K562 (cell line): Measurements from ENCODE around the gene CARM1. TPM values are rescaled to one million over a fixed set of nuclear protein-coding genes. Genes with fewer than 3 reads are reported as not detected.
A peak's percentile ranks its signal among the peaks of the same experiment; 100 is the strongest.

Experiments
- ARID1B ChIP-seq: fragments of 450-650 bp; IDR thresholded peaks from 2 replicates; pipeline ENCODE4 v1.6.1; 2016; ENCODE audit warnings: antibody characterized with exemption, mild to moderate bottlenecking, inconsistent platforms
- C11orf30 ChIP-seq: fragments of 450-650 bp; IDR thresholded peaks from 2 replicates; pipeline ENCODE4 v1.6.1; 2016; ENCODE audit warnings: low read depth, mild to moderate bottlenecking
- EP300 ChIP-seq: IDR thresholded peaks from 2 replicates; pipeline ENCODE4 v1.6.1; 2012; ENCODE audit warnings: low read length, improper control_type of control experiment
- FOXK1 ChIP-seq: sonication (generic); formaldehyde crosslinking; IDR thresholded peaks from 2 replicates; pipeline ENCODE4 v1.8.0; 2022; ENCODE audit warnings: missing genetic modification reagents, mild to moderate bottlenecking, borderline replicate concordance
- FOXO4 ChIP-seq: fragments of 450-650 bp; formaldehyde crosslinking; IDR thresholded peaks from 2 replicates; pipeline ENCODE4 v1.4.0; 2020; ENCODE audit warnings: mild to moderate bottlenecking, moderate library complexity
- FUS ChIP-seq: fragments of 200-400 bp; formaldehyde crosslinking; optimal IDR thresholded peaks from 2 replicates; pipeline ENCODE3; 2017; ENCODE audit warnings: low read depth, low read length
- GTF2A2 ChIP-seq: IDR thresholded peaks from 2 replicates; pipeline ENCODE4 v1.6.1; 2016; ENCODE audit warnings: mild to moderate bottlenecking, missing genetic modification characterization, missing compliant biosample characterization
- HNRNPLL ChIP-seq: fragments of 200-400 bp; formaldehyde crosslinking; IDR thresholded peaks from 2 replicates; pipeline ENCODE4 v1.6.1; 2017; ENCODE audit warnings: low read length, low read depth, mild to moderate bottlenecking; ENCODE audit not compliant: poor library complexity, severe bottlenecking
- NR1H2 ChIP-seq: sonication (generic); formaldehyde crosslinking; IDR thresholded peaks from 2 replicates; pipeline ENCODE4 v1.4.0; 2020; ENCODE audit warnings: mild to moderate bottlenecking, missing genetic modification reagents
- RBM39 ChIP-seq: fragments of 200-400 bp; formaldehyde crosslinking; optimal IDR thresholded peaks from 2 replicates; pipeline ENCODE3; 2018; ENCODE audit warnings: low read depth, low read length
- RFX7 ChIP-seq: fragments of 250-450 bp; sonication (Bioruptor Pico); IDR thresholded peaks from 2 replicates; pipeline ENCODE4 v1.5.1; 2021; ENCODE audit warnings: mild to moderate bottlenecking
- SOX6 ChIP-seq: fragments of 450-650 bp; IDR thresholded peaks from 2 replicates; pipeline ENCODE4 v1.6.1; 2014; ENCODE audit warnings: mild to moderate bottlenecking
- SRSF7 ChIP-seq: fragments of 200-400 bp; formaldehyde crosslinking; optimal IDR thresholded peaks from 2 replicates; pipeline ENCODE3; 2017; ENCODE audit warnings: mild to moderate bottlenecking, low read depth, low read length
- STAT5A ChIP-seq: IDR thresholded peaks from 2 replicates; pipeline ENCODE4 v1.6.1; 2012; ENCODE audit warnings: low read length, inconsistent platforms, borderline replicate concordance
- TFAM ChIP-seq: fragments of 250-450 bp; sonication (Bioruptor Pico); conservative IDR thresholded peaks from 2 replicates; pipeline ENCODE4 v1.5.0; 2021; ENCODE audit warnings: mild to moderate bottlenecking, moderate library complexity
- TGIF2 ChIP-seq: sonication (generic); formaldehyde crosslinking; IDR thresholded peaks from 2 replicates; pipeline ENCODE4 v1.8.1; 2022; ENCODE audit warnings: mild to moderate bottlenecking, missing genetic modification reagents, moderate library complexity
- TSC22D4 ChIP-seq: fragments of 450-650 bp; IDR thresholded peaks from 2 replicates; pipeline ENCODE4 v1.6.1; 2016; ENCODE audit warnings: missing genetic modification characterization, missing biosample characterization, control low read depth
- YBX1 ChIP-seq: fragments of 450-650 bp; IDR thresholded peaks from 2 replicates; pipeline ENCODE4 v1.7.1; 2016; ENCODE audit warnings: mild to moderate bottlenecking
- YY1 ChIP-seq, 3 experiments: IDR thresholded peaks; 2 replicates each; pipeline ENCODE4 v1.6.1; 2011; ENCODE audit warnings: low read length in 2 of 3, mild to moderate bottlenecking in 2 of 3, moderate library complexity in 2 of 3, borderline replicate concordance in 1 of 3, control low read depth in 1 of 3, low read depth in 1 of 3; ENCODE audit not compliant: insufficient read depth in 3 of 3, insufficient replicate concordance in 2 of 3, control insufficient read depth in 1 of 3, insufficient read length in 1 of 3; ENCODE audit errors: extremely low read depth in 1 of 3
- ZNF41 ChIP-seq: fragments of 250-450 bp; sonication (Bioruptor Pico); conservative IDR thresholded peaks from 2 replicates; pipeline ENCODE4 v1.4.0; 2020; ENCODE audit warnings: mild to moderate bottlenecking
- ZNF518B ChIP-seq: fragments of 250-450 bp; sonication (Bioruptor Pico); IDR thresholded peaks from 2 replicates; pipeline ENCODE4 v1.5.0; 2021; ENCODE audit warnings: mild to moderate bottlenecking, moderate library complexity
- ZNF583 ChIP-seq: fragments of 250-450 bp; sonication (Bioruptor Pico); IDR thresholded peaks from 2 replicates; pipeline ENCODE4 v1.4.0; 2020
- ZNF584 ChIP-seq: fragments of 200-800 bp; sonication (Bioruptor generic); IDR thresholded peaks from 2 replicates; pipeline ENCODE4 v1.6.1; 2016; ENCODE audit warnings: low read depth, mild to moderate bottlenecking, missing genetic modification characterization, missing compliant biosample characterization
- polyA plus RNA-seq, 8 experiments: library from polyadenylated mRNA; depleted of rRNA in 4 of 8; stranded (reverse) in 5 of 8; unstranded in 3 of 8; fragments of >200 nt; fragmentation: Nextera tagmentation in 2 of 8; fragmentation: Illumina TruSeq in 1 of 8; extraction: Ambion mirVana in 2 of 8; extraction: Trizol in 1 of 8; gene quantifications; 2 replicates each; pipeline versions ENCODE4 v1.2.1 to v1.2.3, GENCODE V29; 2011 to 2014; ENCODE audit warnings: inconsistent platforms in 1 of 8, missing spikeins in 1 of 8
- total RNA-seq, 7 experiments: library from RNA; depleted of rRNA in 6 of 7; stranded (reverse); fragments of >200 nt in 6 of 7; fragmentation: Illumina TruSeq in 2 of 7; extraction: Trizol in 2 of 7; gene quantifications; 2 replicates each; pipeline versions ENCODE4 v1.2.1 to v1.2.3, GENCODE V29; 2011 to 2021; ENCODE audit warnings: low replicate concordance in 1 of 7
- TF ChIP-seq, protein P1 (sequence below): fragments of 450-650 bp; formaldehyde crosslinking; IDR thresholded peaks from 2 replicates; pipeline ENCODE4 v1.4.0; 2020; ENCODE audit warnings: mild to moderate bottlenecking, moderate library complexity

The CARM1 gene
- total and polyA plus RNA-seq, 9 of the 15 experiments (the other 6 are each of a cell fraction or from before 2014, with no cell fraction given) = 0.36 to 86.0 (median 29.7) TPM

- TF ChIP-seq STAT5A (no peak), RBM39 (no peak), TSC22D4 (tag) (no peak), SOX6 (no peak), GTF2A2 (no peak; the same call in 1 of the 2 replicates), ZNF583 (CRISPR knock-in tag) (no peak; the same call in 1 of the 2 replicates), YY1 (IDR thresholded peaks at IDR 0.05; ENCODE audit: borderline replicate concordance in 1 of 3, control insufficient read depth in 1 of 3, extremely low read depth in 1 of 3, insufficient read depth in 3 of 3, insufficient read length in 1 of 3, insufficient replicate concordance in 2 of 3, low read depth in 1 of 3, low read length in 2 of 3) (peak in 2 of 3 experiments; percentile 4 to 29), ARID1B (no peak), ZNF584 (CRISPR knock-in tag) (peak; percentile 78), HNRNPLL (no peak), FOXK1 (CRISPR knock-in tag) (no peak), FUS (no peak), NR1H2 (CRISPR knock-in tag) (no peak), ZNF518B (CRISPR knock-in tag) (no peak), C11orf30 (no peak), FOXO4 (CRISPR knock-in tag) (no peak), EP300 (no peak), ZNF41 (CRISPR knock-in tag) (no peak), YBX1 (no peak), TGIF2 (CRISPR knock-in tag) (no peak), RFX7 (CRISPR knock-in tag) (no peak), TFAM (CRISPR knock-in tag) (no peak), SRSF7 (no peak)
- TF ChIP-seq, protein P1, sequence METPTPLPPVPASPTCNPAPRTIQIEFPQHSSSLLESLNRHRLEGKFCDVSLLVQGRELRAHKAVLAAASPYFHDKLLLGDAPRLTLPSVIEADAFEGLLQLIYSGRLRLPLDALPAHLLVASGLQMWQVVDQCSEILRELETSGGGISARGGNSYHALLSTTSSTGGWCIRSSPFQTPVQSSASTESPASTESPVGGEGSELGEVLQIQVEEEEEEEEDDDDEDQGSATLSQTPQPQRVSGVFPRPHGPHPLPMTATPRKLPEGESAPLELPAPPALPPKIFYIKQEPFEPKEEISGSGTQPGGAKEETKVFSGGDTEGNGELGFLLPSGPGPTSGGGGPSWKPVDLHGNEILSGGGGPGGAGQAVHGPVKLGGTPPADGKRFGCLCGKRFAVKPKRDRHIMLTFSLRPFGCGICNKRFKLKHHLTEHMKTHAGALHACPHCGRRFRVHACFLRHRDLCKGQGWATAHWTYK (CRISPR knock-in tag) = no peak
Observed at GRCh38 chr19:10961073-10961860, 89.9 kb downstream of the CARM1 start (continued).
